Lower leg skin (tissue), 4 donors: ENCODE data around the gene RDH5. TPM values are rescaled to one million over a fixed set of nuclear protein-coding genes. Genes with fewer than 3 reads are reported as not detected.

Experiments used
- DNase-seq, 2 donors: peaks; one replicate each; pipeline ENCODE4 v3.0.0-alpha.2; 2019; ENCODE audit warnings: low spot score in 2 of 2
- H3K4me3 ChIP-seq: fragments of 200-600 bp; sonication (generic); 2 replicates; pipeline ENCODE4 v1.5.1; 2017; ENCODE audit warnings: mild to moderate bottlenecking, low read depth; ENCODE audit not compliant: poor library complexity, severe bottlenecking
- POLR2A ChIP-seq, 2 donors: fragments of 450-650 bp; IDR thresholded peaks; one replicate each; pipeline ENCODE4 v1.6.1; 2016 to 2017; ENCODE audit warnings: antibody characterized with exemption in 2 of 2, mild to moderate bottlenecking in 1 of 2, moderate library complexity in 1 of 2
- WGBS, 2 donors: methylation state at CpG; one replicate each; pipeline ENCODE4 v1.1.5; 2018; 5-methylcytosine and 5-hydroxymethylcytosine counted together
- intact Hi-C: fragments of 100-400 bp; cut with DNase I; formaldehyde crosslinking; loops from one replicate; pipeline ENCODE4 v1.15.0; 2023; ENCODE audit warnings: low total_unique reads
- total RNA-seq, 4 donors: library from RNA; depleted of rRNA; stranded (reverse); fragments of >200 nt; gene quantifications; one replicate each; pipeline ENCODE4 v1.1.0, GENCODE V29; 2016
- TF ChIP-seq, protein P1 (sequence below), 3 donors: fragments of 450-650 bp; IDR thresholded peaks; one replicate each; pipeline ENCODE4 v1.5.1; 2016; ENCODE audit warnings: antibody characterized with exemption in 3 of 3, mild to moderate bottlenecking in 3 of 3, moderate library complexity in 2 of 3

Gene RDH5
- total RNA-seq, 4 donors from 2014 or later: 2.5 to 8.9 (median 4.3) TPM

DNA sequence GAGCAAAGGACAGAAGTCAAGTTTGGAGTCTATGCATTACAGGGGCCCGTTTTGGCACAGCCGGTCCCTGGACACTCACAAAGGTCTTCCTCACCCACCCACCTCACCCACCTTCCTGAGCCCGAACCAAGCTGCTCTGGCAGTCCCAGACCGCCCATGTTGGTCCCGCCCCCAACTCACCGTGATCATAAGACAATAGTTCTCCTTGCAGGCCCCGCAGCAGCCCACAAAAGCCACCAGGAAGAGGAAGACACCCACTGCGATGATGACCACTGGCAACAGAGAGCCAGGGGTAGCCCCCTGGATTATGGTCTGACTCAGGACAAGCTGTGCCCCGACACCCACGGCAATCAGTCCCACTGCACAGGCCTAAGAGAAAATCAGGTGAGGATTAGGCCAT lies 6.8 kb downstream of the RDH5 start:
- WGBS, 2 donors: 27 to 41% methylated on average over 10 of the region's 10 CpGs
- no peak overlapping the region for H3K4me3 ChIP-seq
- DNase-seq: no peak
- intact Hi-C loops: no loop called here
- TF ChIP-seq, protein P1, sequence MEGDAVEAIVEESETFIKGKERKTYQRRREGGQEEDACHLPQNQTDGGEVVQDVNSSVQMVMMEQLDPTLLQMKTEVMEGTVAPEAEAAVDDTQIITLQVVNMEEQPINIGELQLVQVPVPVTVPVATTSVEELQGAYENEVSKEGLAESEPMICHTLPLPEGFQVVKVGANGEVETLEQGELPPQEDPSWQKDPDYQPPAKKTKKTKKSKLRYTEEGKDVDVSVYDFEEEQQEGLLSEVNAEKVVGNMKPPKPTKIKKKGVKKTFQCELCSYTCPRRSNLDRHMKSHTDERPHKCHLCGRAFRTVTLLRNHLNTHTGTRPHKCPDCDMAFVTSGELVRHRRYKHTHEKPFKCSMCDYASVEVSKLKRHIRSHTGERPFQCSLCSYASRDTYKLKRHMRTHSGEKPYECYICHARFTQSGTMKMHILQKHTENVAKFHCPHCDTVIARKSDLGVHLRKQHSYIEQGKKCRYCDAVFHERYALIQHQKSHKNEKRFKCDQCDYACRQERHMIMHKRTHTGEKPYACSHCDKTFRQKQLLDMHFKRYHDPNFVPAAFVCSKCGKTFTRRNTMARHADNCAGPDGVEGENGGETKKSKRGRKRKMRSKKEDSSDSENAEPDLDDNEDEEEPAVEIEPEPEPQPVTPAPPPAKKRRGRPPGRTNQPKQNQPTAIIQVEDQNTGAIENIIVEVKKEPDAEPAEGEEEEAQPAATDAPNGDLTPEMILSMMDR (IDR thresholded peaks at IDR 0.05): no peak
- no peak for TF ChIP-seq POLR2A (IDR thresholded peaks at IDR 0.05)

DNA sequence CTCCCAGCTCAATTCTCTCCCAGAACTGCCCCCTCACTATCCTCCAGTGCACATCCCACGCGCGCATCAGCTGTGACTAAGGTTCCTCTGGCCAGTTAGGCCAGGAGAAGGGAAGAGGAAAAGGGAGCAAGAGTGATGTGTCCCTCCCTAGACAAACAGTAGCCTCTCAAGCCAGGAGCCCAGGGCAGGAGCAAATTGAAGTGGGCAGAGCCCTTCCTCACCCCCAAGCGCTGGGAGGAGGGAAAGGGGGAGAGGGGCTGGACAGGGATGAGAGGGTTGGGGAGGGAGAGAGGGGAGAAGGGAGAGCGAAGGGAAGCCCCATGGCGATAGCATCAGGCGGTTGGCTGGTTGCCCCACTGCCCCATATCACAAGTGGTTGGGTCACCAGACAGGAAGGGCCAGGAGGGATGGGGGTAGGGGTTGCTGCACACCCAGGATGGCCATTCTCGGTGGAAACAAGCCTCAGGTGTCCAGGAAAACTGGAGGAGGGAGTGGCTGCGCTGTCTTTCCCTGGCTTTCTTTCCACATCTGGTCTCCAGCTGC lies 7.5 kb downstream of the RDH5 start:
- intact Hi-C loops: no loop called here
- H3K4me3 ChIP-seq: peak overlapping the region; percentile 70
- peak; percentile 73 to 96 for DNase-seq
- WGBS, 2 donors: 6 to 8% methylated on average over 9 of the region's 9 CpGs
- TF ChIP-seq POLR2A (IDR thresholded peaks at IDR 0.05): no peak
- TF ChIP-seq, protein P1 (IDR thresholded peaks at IDR 0.05): no peak

DNA sequence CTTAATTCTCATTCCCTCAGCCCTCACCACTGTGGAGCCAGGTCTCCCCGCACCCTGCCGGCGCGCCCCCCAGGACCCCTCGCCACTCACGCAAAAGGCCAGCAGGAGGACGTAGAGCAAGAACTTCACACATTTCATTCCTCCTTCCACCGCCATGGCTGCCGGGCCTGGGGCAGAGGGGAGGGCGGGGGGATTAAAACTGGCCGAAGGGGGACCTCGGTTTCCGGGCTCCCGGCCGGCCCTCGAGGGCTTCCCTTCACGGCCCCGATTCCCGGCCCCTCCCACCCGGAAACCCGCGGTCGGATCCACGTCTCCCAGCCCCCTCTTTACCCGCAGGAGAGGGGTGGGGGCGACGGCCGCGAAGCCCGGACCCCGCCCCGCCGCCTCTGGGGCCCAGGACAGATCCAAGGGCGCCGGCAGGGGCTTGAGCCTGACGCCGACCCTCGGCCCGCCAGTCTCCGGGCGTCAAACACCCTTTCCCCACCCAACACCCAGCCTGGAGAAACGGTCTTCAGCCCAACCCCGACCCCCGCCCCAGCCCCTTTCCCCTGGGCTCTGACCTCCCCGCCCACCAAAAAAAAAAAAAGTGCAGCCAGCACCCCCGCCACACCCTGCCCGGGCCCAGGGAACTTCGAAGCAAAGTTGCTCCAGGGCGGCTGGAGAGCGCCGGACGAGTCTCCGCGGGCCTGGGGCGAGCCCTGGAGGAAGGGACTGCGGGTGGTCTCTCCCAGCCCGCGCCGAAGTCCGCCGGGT lies 8.2 kb downstream of the RDH5 start:
- WGBS, 2 donors: 0% methylated on average over 29 to 31 of the region's 61 CpGs
- intact Hi-C loops: no loop called here
- DNase-seq: peak; percentile 82 to 97
- TF ChIP-seq POLR2A (IDR thresholded peaks at IDR 0.05): no peak
- TF ChIP-seq, protein P1 (IDR thresholded peaks at IDR 0.05): no peak
- H3K4me3 ChIP-seq: peak overlapping the region; percentile 70

DNA sequence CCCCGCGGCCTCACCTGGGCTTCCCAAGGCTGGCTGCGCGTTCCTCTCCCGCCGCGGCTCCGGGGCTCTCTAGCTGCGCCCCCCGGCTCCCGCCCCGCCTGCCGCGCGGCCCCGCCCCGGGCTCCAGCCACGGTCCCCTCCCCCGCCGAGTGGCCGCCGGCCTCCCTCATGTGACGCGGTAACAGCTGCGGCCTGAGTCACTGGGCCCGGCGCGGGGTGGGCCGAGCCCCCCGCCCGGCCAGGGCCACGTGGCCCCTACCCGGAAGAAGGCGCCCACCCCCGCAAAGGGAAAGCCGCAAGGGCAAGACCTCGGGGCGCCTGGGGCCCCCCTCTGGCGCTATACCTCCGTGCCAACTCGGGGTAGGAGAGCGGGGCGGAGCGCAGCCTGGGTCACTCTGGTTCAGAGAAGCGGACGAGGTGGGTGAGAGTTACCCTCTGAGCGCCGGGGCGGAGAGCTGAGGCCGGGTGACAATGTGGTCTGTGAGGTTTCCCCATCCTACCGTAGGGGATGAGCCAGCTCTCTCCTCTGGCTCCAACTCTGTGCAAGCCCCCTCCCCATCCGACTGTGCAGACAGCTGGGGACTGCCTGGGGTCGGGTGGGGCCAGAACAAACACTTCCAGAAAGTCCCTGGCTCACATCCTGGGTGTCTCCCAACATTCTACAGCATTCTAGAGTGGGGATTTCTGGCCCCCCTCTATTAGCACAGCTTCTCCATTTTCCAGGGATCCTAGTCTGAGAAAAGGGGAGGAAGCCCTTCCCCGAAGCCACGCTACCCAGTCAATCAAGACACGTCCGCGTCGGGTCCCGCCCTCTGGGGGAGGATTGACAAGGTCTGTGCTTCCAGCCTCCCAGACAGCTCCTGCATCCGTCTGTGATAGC lies 9.0 kb downstream of the RDH5 start, which contains the start of gene CD63:
Gene CD63, minus strand, starts transcription at position 71 of the 880 bp plus-strand sequence. CDS start 668 bp downstream, outside the sequence.
- TF ChIP-seq, protein P1 (IDR thresholded peaks at IDR 0.05): no peak
- TF ChIP-seq POLR2A (IDR thresholded peaks at IDR 0.05): peak in 1 of 2 donors; percentile 84
- 0 to 1% methylated on average over 15 to 17 of the region's 61 CpGs for WGBS, 2 donors
- H3K4me3 ChIP-seq: peak within 1 kb of the TSS; percentile 70
- peak; percentile 94 to 98 for DNase-seq
- intact Hi-C loops: no loop called here

DNA sequence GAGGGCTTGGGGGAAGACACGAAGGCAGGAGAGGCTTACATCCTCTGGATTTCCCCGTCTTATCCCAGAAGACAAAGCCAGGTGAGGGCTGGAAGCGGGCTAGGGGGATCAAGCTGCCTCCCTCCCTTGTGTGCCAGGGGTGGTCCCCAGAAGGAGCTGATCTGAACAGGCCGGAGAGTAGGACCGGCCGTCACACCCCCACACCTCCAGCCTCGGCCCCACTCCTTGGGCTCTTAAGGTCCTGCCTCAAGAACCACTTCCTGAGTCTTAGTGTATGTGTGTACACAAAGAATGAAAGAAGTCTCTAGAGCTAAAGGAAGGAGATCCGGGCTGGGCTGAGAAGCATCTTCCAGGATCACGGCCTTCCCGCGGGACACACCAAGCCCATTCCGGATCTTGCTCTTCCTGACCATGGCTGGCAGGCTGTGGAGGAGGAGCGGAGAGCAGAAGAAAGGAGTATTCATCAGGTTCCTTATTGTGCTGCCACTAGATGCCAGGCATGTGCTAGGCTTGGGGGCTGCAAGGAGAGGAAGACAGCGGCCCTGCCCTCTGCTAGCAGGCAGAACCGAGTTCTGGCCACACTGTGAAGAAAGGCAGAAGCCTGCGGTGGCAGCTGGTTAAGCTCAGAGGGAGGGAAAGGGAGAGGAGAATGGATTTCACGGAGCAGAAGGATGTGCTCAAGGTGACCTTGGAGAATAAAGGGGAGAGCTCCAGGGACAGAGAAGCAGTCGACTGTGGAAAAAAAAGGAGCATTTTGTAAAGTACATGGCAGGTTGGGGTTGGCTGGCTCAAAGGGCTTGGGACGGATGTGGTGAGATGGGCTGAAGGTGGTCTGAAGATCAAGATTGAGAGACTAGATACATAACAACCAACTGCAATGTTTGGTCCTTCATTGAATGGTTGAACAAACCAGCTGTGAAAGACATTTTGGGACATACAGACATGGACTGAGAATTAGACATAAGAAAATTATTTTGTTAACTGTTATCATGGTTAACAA lies 9.9 kb downstream of the RDH5 start:
- H3K4me3 ChIP-seq: peak overlapping the region; percentile 1
- TF ChIP-seq, protein P1 (IDR thresholded peaks at IDR 0.05): no peak
- no peak for TF ChIP-seq POLR2A (IDR thresholded peaks at IDR 0.05)
- WGBS, 2 donors: 6 to 8% methylated on average over 14 to 17 of the region's 19 CpGs
- DNase-seq: peak; percentile 59 to 88
- intact Hi-C loops: no loop called here
